ENCODE data around the gene MAN1B1.

DNA sequence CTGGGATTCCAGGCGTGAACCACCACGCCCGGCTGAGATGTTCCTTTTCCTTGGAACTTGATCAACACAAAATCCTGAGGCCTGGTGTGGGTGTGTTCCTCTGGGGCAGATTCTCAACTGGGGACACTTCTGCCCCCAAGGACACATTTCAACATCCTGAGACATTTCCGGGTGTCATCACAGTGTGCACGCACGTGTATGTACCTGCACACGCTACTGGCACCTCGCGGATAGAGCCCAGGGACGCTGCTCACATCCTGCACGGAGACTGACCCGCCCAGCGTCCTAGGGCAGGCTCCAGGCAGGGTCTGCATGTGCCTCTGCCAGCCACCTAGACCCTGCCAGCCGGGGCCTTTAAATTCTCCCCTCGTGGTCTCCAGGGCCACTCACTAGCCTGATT, 24.4 kb upstream of the MAN1B1 start:
- TF ChIP-seq, protein P1, sequence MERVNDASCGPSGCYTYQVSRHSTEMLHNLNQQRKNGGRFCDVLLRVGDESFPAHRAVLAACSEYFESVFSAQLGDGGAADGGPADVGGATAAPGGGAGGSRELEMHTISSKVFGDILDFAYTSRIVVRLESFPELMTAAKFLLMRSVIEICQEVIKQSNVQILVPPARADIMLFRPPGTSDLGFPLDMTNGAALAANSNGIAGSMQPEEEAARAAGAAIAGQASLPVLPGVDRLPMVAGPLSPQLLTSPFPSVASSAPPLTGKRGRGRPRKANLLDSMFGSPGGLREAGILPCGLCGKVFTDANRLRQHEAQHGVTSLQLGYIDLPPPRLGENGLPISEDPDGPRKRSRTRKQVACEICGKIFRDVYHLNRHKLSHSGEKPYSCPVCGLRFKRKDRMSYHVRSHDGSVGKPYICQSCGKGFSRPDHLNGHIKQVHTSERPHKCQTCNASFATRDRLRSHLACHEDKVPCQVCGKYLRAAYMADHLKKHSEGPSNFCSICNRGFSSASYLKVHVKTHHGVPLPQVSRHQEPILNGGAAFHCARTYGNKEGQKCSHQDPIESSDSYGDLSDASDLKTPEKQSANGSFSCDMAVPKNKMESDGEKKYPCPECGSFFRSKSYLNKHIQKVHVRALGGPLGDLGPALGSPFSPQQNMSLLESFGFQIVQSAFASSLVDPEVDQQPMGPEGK (CRISPR knock-in tag; IDR thresholded peaks at IDR 0.05; ENCODE audit: borderline replicate concordance), result no peak
- TF ChIP-seq, protein P2, sequence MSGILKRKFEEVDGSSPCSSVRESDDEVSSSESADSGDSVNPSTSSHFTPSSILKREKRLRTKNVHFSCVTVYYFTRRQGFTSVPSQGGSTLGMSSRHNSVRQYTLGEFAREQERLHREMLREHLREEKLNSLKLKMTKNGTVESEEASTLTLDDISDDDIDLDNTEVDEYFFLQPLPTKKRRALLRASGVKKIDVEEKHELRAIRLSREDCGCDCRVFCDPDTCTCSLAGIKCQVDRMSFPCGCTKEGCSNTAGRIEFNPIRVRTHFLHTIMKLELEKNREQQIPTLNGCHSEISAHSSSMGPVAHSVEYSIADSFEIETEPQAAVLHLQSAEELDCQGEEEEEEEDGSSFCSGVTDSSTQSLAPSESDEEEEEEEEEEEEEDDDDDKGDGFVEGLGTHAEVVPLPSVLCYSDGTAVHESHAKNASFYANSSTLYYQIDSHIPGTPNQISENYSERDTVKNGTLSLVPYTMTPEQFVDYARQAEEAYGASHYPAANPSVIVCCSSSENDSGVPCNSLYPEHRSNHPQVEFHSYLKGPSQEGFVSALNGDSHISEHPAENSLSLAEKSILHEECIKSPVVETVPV (CRISPR knock-in tag; IDR thresholded peaks at IDR 0.05), result no peak
- TF ChIP-seq, protein P3, sequence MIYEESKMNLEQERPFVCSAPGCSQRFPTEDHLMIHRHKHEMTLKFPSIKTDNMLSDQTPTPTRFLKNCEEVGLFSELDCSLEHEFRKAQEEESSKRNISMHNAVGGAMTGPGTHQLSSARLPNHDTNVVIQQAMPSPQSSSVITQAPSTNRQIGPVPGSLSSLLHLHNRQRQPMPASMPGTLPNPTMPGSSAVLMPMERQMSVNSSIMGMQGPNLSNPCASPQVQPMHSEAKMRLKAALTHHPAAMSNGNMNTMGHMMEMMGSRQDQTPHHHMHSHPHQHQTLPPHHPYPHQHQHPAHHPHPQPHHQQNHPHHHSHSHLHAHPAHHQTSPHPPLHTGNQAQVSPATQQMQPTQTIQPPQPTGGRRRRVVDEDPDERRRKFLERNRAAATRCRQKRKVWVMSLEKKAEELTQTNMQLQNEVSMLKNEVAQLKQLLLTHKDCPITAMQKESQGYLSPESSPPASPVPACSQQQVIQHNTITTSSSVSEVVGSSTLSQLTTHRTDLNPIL (CRISPR knock-in tag; IDR thresholded peaks at IDR 0.05; ENCODE audit: low read depth), result no peak
- TF ChIP-seq RARB (CRISPR knock-in tag; IDR thresholded peaks at IDR 0.05) (no peak), ISL1 (CRISPR knock-in tag; IDR thresholded peaks at IDR 0.05) (no peak), PPARA (CRISPR knock-in tag; IDR thresholded peaks at IDR 0.05; ENCODE audit: borderline replicate concordance) (no peak), ZNF70 (CRISPR knock-in tag; IDR thresholded peaks at IDR 0.05) (no peak), GLIS3 (CRISPR knock-in tag; IDR thresholded peaks at IDR 0.05) (no peak), ESRRG (CRISPR knock-in tag; IDR thresholded peaks at IDR 0.05) (no peak), ZFP30 (CRISPR knock-in tag; IDR thresholded peaks at IDR 0.05) (no peak), SNAI2 (CRISPR knock-in tag; IDR thresholded peaks at IDR 0.05) (no peak), ZNF565 (CRISPR knock-in tag; conservative IDR thresholded peaks at IDR 0.05; ENCODE audit: low read depth) (no peak), ARNTL (CRISPR knock-in tag; IDR thresholded peaks at IDR 0.05; ENCODE audit: borderline replicate concordance, low read depth) (no peak), CSDC2 (CRISPR knock-in tag; IDR thresholded peaks at IDR 0.05) (no peak)
